OCI-LY1 (cell line): ENCODE measurements around the gene TMEM185B.

Experiments used
- EZH2 ChIP-seq: fragments of 200-600 bp; sonication (generic), shearing (Covaris generic); IDR thresholded peaks from 2 replicates; pipeline ENCODE4 v1.8.0; 2017; ENCODE audit warnings: borderline replicate concordance, mixed run types, mild to moderate bottlenecking, antibody characterized with exemption, low read length, moderate library complexity, mixed read lengths
- TF ChIP-seq, protein P1 (sequence below): fragments of 200-600 bp; sonication (generic), shearing (Covaris generic); IDR thresholded peaks from 2 replicates; pipeline ENCODE4 v1.5.1; 2017; ENCODE audit warnings: mild to moderate bottlenecking, antibody characterized with exemption, low read length, moderate library complexity, mixed read lengths

DNA sequence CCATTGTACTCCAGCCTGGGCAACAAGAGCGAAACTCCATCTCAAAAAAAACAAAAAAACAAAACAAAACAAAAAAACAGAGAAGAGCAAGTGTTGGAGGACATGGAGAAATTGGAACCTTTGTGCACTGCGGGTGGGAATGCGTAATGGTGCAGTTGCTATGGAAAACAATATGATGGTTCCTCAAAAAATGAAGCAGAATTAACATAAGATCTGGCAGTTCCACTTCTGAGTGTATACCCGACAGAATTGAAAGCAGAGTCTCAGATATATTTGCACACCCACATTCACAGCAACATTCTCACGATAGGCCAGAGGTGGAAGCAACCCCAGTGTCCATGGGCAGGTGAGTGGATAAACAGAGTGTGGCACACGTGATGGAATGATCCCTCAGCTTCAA, 18.5 kb upstream of the TMEM185B start:
- TF ChIP-seq EZH2, result no peak
- TF ChIP-seq, protein P1, sequence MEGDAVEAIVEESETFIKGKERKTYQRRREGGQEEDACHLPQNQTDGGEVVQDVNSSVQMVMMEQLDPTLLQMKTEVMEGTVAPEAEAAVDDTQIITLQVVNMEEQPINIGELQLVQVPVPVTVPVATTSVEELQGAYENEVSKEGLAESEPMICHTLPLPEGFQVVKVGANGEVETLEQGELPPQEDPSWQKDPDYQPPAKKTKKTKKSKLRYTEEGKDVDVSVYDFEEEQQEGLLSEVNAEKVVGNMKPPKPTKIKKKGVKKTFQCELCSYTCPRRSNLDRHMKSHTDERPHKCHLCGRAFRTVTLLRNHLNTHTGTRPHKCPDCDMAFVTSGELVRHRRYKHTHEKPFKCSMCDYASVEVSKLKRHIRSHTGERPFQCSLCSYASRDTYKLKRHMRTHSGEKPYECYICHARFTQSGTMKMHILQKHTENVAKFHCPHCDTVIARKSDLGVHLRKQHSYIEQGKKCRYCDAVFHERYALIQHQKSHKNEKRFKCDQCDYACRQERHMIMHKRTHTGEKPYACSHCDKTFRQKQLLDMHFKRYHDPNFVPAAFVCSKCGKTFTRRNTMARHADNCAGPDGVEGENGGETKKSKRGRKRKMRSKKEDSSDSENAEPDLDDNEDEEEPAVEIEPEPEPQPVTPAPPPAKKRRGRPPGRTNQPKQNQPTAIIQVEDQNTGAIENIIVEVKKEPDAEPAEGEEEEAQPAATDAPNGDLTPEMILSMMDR, result no peak
